NCI-H2107 (cell line): Measurements from ENCODE around the gene CCDC88C.

Experiments
- DNase-seq: peaks from one replicate; lab custom pipeline; 2025; lab: John Stamatoyannopoulos, UW

Gene CCDC88C

GRCh38 chr14:91293281-91293680 is 124.3 kb downstream of the CCDC88C start:
- DNase-seq, result no peak

GRCh38 chr14:91292491-91292890 is 125.1 kb downstream of the CCDC88C start:
- no peak for DNase-seq

- DNase-seq, result no peak
Measured at GRCh38 chr14:91291786-91292405, 125.7 kb downstream of the CCDC88C start.

GRCh38 chr14:91290986-91291385 is 126.6 kb downstream of the CCDC88C start:
- no peak for DNase-seq

GRCh38 chr14:91289464-91289863 is 128.2 kb downstream of the CCDC88C start:
- no peak for DNase-seq

- no peak for DNase-seq
Measured at GRCh38 chr14:91288876-91289275, 128.7 kb downstream of the CCDC88C start.

- DNase-seq, result peak; percentile 61
Measured at GRCh38 chr14:91286530-91286937, 131.1 kb downstream of the CCDC88C start.

- DNase-seq, result no peak
Measured at GRCh38 chr14:91284791-91285548, 132.7 kb downstream of the CCDC88C start.

- no peak for DNase-seq
Measured at GRCh38 chr14:91284146-91284790, 133.4 kb downstream of the CCDC88C start.

- DNase-seq, result no peak
Measured at GRCh38 chr14:91283666-91284065, 134.0 kb downstream of the CCDC88C start.

GRCh38 chr14:91282954-91283645 is 134.5 kb downstream of the CCDC88C start:
- no peak for DNase-seq

GRCh38 chr14:91281346-91281745 is 136.3 kb downstream of the CCDC88C start:
- no peak for DNase-seq

GRCh38 chr14:91280129-91280528 is 137.5 kb downstream of the CCDC88C start:
- DNase-seq, result peak; percentile 78

- no peak for DNase-seq
Measured at GRCh38 chr14:91279354-91279753, 138.3 kb downstream of the CCDC88C start.

- DNase-seq, result no peak
Measured at GRCh38 chr14:91278383-91278715, 139.3 kb downstream of the CCDC88C start.

- no peak for DNase-seq
Measured at GRCh38 chr14:91277546-91278382, 139.9 kb downstream of the CCDC88C start.

GRCh38 chr14:91274796-91275195 is 142.8 kb downstream of the CCDC88C start:
- no peak for DNase-seq

- DNase-seq, result no peak
Measured at GRCh38 chr14:91273885-91274273, 143.7 kb downstream of the CCDC88C start.

- DNase-seq, result no peak
Measured at GRCh38 chr14:91273273-91273884, 144.2 kb downstream of the CCDC88C start.

GRCh38 chr14:91272341-91273272 is 145.0 kb downstream of the CCDC88C start:
- DNase-seq, result peak; percentile 72
